Spleen (tissue), 11 donors: ENCODE data around the gene CNMD. TPM values are rescaled to one million over a fixed set of nuclear protein-coding genes. Genes with fewer than 3 reads are reported as not detected.

ENCODE experiments used
- DNase-seq: peaks from one replicate; pipeline ENCODE4 v3.0.0-alpha.2; 2020
- H3K27ac ChIP-seq, 8 donors: fragments of 200-600 bp; sonication (generic) in 7 of 8; 1 replicate in 4 of 8; 2 replicates in 4 of 8; pipeline versions ENCODE4 v1.5.0 to v1.8.0; 2016 to 2021; ENCODE audit warnings: inconsistent platforms in 4 of 8, mild to moderate bottlenecking in 4 of 8, moderate library complexity in 1 of 8
- H3K27me3 ChIP-seq, 7 donors: fragments of 200-600 bp; sonication (generic) in 6 of 7; replicated peaks in 1 of 7; 1 replicate in 4 of 7; 2 replicates in 3 of 7; pipeline versions ENCODE4 v1.5.0 to v1.8.0; 2016 to 2021; ENCODE audit warnings: inconsistent platforms in 3 of 7, mild to moderate bottlenecking in 1 of 7
- H3K36me3 ChIP-seq, 6 donors: fragments of 200-600 bp; sonication (generic) in 5 of 6; 1 replicate in 4 of 6; 2 replicates in 2 of 6; pipeline versions ENCODE4 v1.5.0 to v1.8.0; 2016 to 2021; ENCODE audit warnings: inconsistent platforms in 2 of 6
- H3K4me1 ChIP-seq, 6 donors: fragments of 200-600 bp; sonication (generic) in 5 of 6; 1 replicate in 3 of 6; 2 replicates in 3 of 6; pipeline versions ENCODE4 v1.5.0 to v1.8.0; 2016 to 2021; ENCODE audit warnings: inconsistent platforms in 3 of 6
- H3K4me3 ChIP-seq, 8 donors: fragments of 200-600 bp; sonication (generic) in 7 of 8; 1 replicate in 4 of 8; 2 replicates in 4 of 8; pipeline versions ENCODE4 v1.5.0 to v1.8.0; 2016 to 2021; ENCODE audit warnings: inconsistent platforms in 4 of 8, mild to moderate bottlenecking in 4 of 8, moderate library complexity in 2 of 8
- H3K9me3 ChIP-seq, 8 donors: fragments of 200-600 bp; sonication (generic) in 7 of 8; 1 replicate in 4 of 8; 2 replicates in 4 of 8; pipeline versions ENCODE4 v1.5.0 to v1.8.0; 2016 to 2021; ENCODE audit warnings: inconsistent platforms in 4 of 8
- CTCF ChIP-seq, 11 experiments: fragments of 200-600 bp in 7 of 11; fragments of 450-650 bp in 4 of 11; sonication (generic) in 4 of 11; IDR thresholded peaks in 8 of 11; conservative IDR thresholded peaks in 3 of 11; 1 replicate in 7 of 11; 2 replicates in 4 of 11; pipeline versions ENCODE4 v1.4.0 to v1.8.0; 2016 to 2021; ENCODE audit warnings: antibody characterized with exemption in 11 of 11, inconsistent platforms in 4 of 11, mild to moderate bottlenecking in 1 of 11
- POLR2A ChIP-seq, 3 donors: fragments of 450-650 bp; IDR thresholded peaks; one replicate each; pipeline ENCODE4 v1.5.1; 2017; ENCODE audit warnings: antibody characterized with exemption in 3 of 3, mild to moderate bottlenecking in 1 of 3
- POLR2AphosphoS5 ChIP-seq, 3 donors: sonication (generic); formaldehyde crosslinking; IDR thresholded peaks; one replicate each; pipeline ENCODE4 v1.5.1; 2017; ENCODE audit warnings: antibody characterized with exemption in 3 of 3
- WGBS, 5 donors: extraction: QIAGEN DNeasy Blood & Tissue Kit in 3 of 5; methylation state at CpG; one replicate each; pipeline versions ENCODE4 v1.1.5 to v1.1.7; 2013 to 2018; 5-methylcytosine and 5-hydroxymethylcytosine counted together
- intact Hi-C: fragments of 100-400 bp; cut with DNase I; formaldehyde crosslinking; loops from one replicate; pipeline ENCODE4 v1.15.0; 2023; ENCODE audit warnings: low total_unique reads
- polyA plus RNA-seq, 3 donors: library from polyadenylated mRNA; stranded (reverse); fragments of 200-250 nt; gene quantifications; one replicate each; pipeline ENCODE4 v1.2.1, GENCODE V29; 2013
- total RNA-seq, 7 donors: library from RNA; depleted of rRNA in 3 of 7; stranded (reverse); fragments of >200 nt in 3 of 7; fragmentation: NEBNext Ultra II Directional in 4 of 7; extraction: Animal tissue kit (Norgen Biotek cat#: 25700) in 4 of 7; gene quantifications; one replicate each; pipeline versions ENCODE4 v1.1.0 to v1.2.1, GENCODE V29; 2016 to 2021
- donor health status: healthy with polysubstance abuse.
- donor health status: DM: no; HTN: no; CAD: no; lungs with moderate emphysema.
- donor health status: DM: no; HTN: no; CAD: no.
- donor health status: Bipolar disorder and iron deficiency.
- donor health status: healthy.
- donor health status: DM: no; HTN: no; CAD: no.
- donor health status: DM: yes; HTN: yes; CAD: no.

CNMD gene
- total and polyA plus RNA-seq, 10 donors = 0.19 TPM; not detected in 9

GRCh38 chr13:52775511-52775910 lies 35.9 kb upstream of the CNMD start:
- Histone ChIP-seq H3K27ac (no peak overlapping the region), H3K4me3 (no peak overlapping the region), H3K9me3 (no peaks in the 10 kb centered on the region), H3K36me3 (no peaks in the 10 kb centered on the region), H3K27me3 (peaks cover 0 to 54% (median 0%) of the 10 kb centered on the region in 7 donors), H3K4me1 (no peaks in the 10 kb centered on the region)
- intact Hi-C loops = no loop called here
- 62 to 79% (median 69%) methylated on average over 5 of the region's 5 CpGs for WGBS, 5 donors
- TF ChIP-seq POLR2A (IDR thresholded peaks at IDR 0.05) (no peak), CTCF (IDR thresholded peaks at IDR 0.05 in 8 of 11, conservative IDR thresholded peaks at IDR 0.05 in 3 of 11) (no peak), POLR2AphosphoS5 (IDR thresholded peaks at IDR 0.05) (no peak)
- no peak for DNase-seq

- intact Hi-C loops = no loop called here
- no peak for DNase-seq
- 67 to 87% (median 81%) methylated on average over 4 of the region's 4 CpGs for WGBS, 5 donors
These were observed 28.4 kb upstream of the CNMD start for GRCh38 chr13:52767949-52768516.

GRCh38 chr13:52765611-52766390 lies 26.2 kb upstream of the CNMD start:
- DNase-seq = no peak
- Histone ChIP-seq H3K4me3 (no peak overlapping the region), H3K27ac (no peak overlapping the region), H3K36me3 (no peaks in the 10 kb centered on the region), H3K9me3 (no peaks in the 10 kb centered on the region), H3K4me1 (no peaks in the 10 kb centered on the region), H3K27me3 (peaks cover 0 to 8% (median 0%) of the 10 kb centered on the region in 7 donors)
- WGBS, 5 donors = 72 to 79% (median 76%) methylated on average over 11 of the region's 11 CpGs
- intact Hi-C loops = no loop called here
- TF ChIP-seq CTCF (IDR thresholded peaks at IDR 0.05 in 8 of 11, conservative IDR thresholded peaks at IDR 0.05 in 3 of 11) (no peak), POLR2A (IDR thresholded peaks at IDR 0.05) (no peak), POLR2AphosphoS5 (IDR thresholded peaks at IDR 0.05) (no peak)

More at GRCh38 chr13:52767949-52768516, 28.4 kb upstream of the CNMD start:
- Histone ChIP-seq H3K27me3 (peaks cover 0 to 18% (median 0%) of the 10 kb centered on the region in 7 donors), H3K27ac (no peak overlapping the region), H3K9me3 (no peaks in the 10 kb centered on the region), H3K4me3 (no peak overlapping the region), H3K36me3 (no peaks in the 10 kb centered on the region), H3K4me1 (no peaks in the 10 kb centered on the region)
- TF ChIP-seq POLR2AphosphoS5 (IDR thresholded peaks at IDR 0.05) (no peak), POLR2A (IDR thresholded peaks at IDR 0.05) (no peak)

- intact Hi-C loops = no loop called here
- Histone ChIP-seq H3K9me3 (no peaks in the 10 kb centered on the region), H3K4me1 (no peaks in the 10 kb centered on the region), H3K4me3 (no peak overlapping the region), H3K27ac (no peak overlapping the region), H3K27me3 (peaks cover 0 to 5% (median 0%) of the 10 kb centered on the region in 7 donors), H3K36me3 (no peaks in the 10 kb centered on the region)
- TF ChIP-seq POLR2AphosphoS5 (IDR thresholded peaks at IDR 0.05) = no peak
- no peak for TF ChIP-seq POLR2A (IDR thresholded peaks at IDR 0.05)
- TF ChIP-seq CTCF (IDR thresholded peaks at IDR 0.05 in 8 of 11, conservative IDR thresholded peaks at IDR 0.05 in 3 of 11) = no peak
- DNase-seq = no peak
- WGBS, 5 donors = 53 to 79% (median 70%) methylated on average over 2 of the region's 2 CpGs
These were observed 20.5 kb upstream of the CNMD start for GRCh38 chr13:52760077-52760476.
